Measurements from ENCODE around the gene WLS. TPM values are rescaled to one million over a fixed set of nuclear protein-coding genes. Genes with fewer than 3 reads are reported as not detected.

The WLS gene
- total RNA-seq, 1 experiment from 2014 or later, result 19.8 TPM

- Histone ChIP-seq H2AFZ (no peak overlapping the region), H3K4me3 (no peak overlapping the region), H3K9me3 (ENCODE audit: insufficient read depth, low read depth) (no peaks in the 10 kb centered on the region), H3K27ac (no peak overlapping the region), H4K20me1 (ENCODE audit: insufficient read depth) (no peaks in the 10 kb centered on the region), H3F3A (ENCODE audit: insufficient read depth, low read depth) (no peaks in the 10 kb centered on the region), H3K79me2 (ENCODE audit: low read depth) (no peaks in the 10 kb centered on the region), H3K4me2 (no peak overlapping the region), H3K4me1 (replicated peaks; ENCODE audit: insufficient read depth) (no peaks in the 10 kb centered on the region), H3K27me3 (ENCODE audit: insufficient read depth, low read depth) (no peaks in the 10 kb centered on the region), H3K9me2 (ENCODE audit: insufficient read depth) (no peaks in the 10 kb centered on the region), H3K36me3 (ENCODE audit: low read depth) (no peaks in the 10 kb centered on the region)
- ChIA-PET POLR2A (ENCODE audit: unreplicated experiment) (no interaction called here), CTCF (no interaction called here)
- no TSS peak for BruUV-seq (replicated peaks)
- TF ChIP-seq EZH2 (IDR thresholded peaks at IDR 0.05; ENCODE audit: low read depth) (no peak), CTCF (conservative IDR thresholded peaks at IDR 0.05) (no peak)
- intact Hi-C loops (cut with micrococcal nuclease; ENCODE audit: unreplicated experiment), result no loop called here
- DNase-seq, result no peak
These were observed 130.5 kb downstream of the WLS start for GRCh38 chr1:68101829-68102228.

- H3K36me3 ChIP-seq (ENCODE audit: low read depth), result no peaks in the 10 kb centered on the region
- H3F3A ChIP-seq (ENCODE audit: insufficient read depth, low read depth), result no peaks in the 10 kb centered on the region
- H2AFZ ChIP-seq, result no peak overlapping the region
- POLR2A ChIA-PET (ENCODE audit: unreplicated experiment), result no interaction called here
- H4K20me1 ChIP-seq (ENCODE audit: insufficient read depth), result no peaks in the 10 kb centered on the region
- TF ChIP-seq EZH2 (IDR thresholded peaks at IDR 0.05; ENCODE audit: low read depth), result no peak
- H3K9me2 ChIP-seq (ENCODE audit: insufficient read depth), result no peaks in the 10 kb centered on the region
- intact Hi-C loops (cut with micrococcal nuclease; ENCODE audit: unreplicated experiment), result no loop called here
- H3K79me2 ChIP-seq (ENCODE audit: low read depth), result no peaks in the 10 kb centered on the region
- no peak overlapping the region for H3K4me2 ChIP-seq
- CTCF ChIA-PET, result no interaction called here
- H3K9me3 ChIP-seq (ENCODE audit: insufficient read depth, low read depth), result no peaks in the 10 kb centered on the region
- H3K4me3 ChIP-seq, result no peak overlapping the region
- BruUV-seq (replicated peaks), result no TSS peak
- H3K27ac ChIP-seq, result no peak overlapping the region
- no peak for DNase-seq
- no peaks in the 10 kb centered on the region for H3K27me3 ChIP-seq (ENCODE audit: insufficient read depth, low read depth)
- H3K4me1 ChIP-seq (replicated peaks; ENCODE audit: insufficient read depth), result no peaks in the 10 kb centered on the region
These were observed 131.8 kb downstream of the WLS start for GRCh38 chr1:68100571-68100970.

- no peak for DNase-seq
- H3K4me2 ChIP-seq, result no peak overlapping the region
- H4K20me1 ChIP-seq (ENCODE audit: insufficient read depth), result no peaks in the 10 kb centered on the region
- no peak overlapping the region for H2AFZ ChIP-seq
- no peaks in the 10 kb centered on the region for H3K9me3 ChIP-seq (ENCODE audit: insufficient read depth, low read depth)
- H3K79me2 ChIP-seq (ENCODE audit: low read depth), result no peaks in the 10 kb centered on the region
- no peaks in the 10 kb centered on the region for H3K36me3 ChIP-seq (ENCODE audit: low read depth)
- no TSS peak for BruUV-seq (replicated peaks)
- no peak overlapping the region for H3K27ac ChIP-seq
- no peaks in the 10 kb centered on the region for H3K27me3 ChIP-seq (ENCODE audit: insufficient read depth, low read depth)
- no peaks in the 10 kb centered on the region for H3F3A ChIP-seq (ENCODE audit: insufficient read depth, low read depth)
- CTCF ChIA-PET, result no interaction called here
- no peak overlapping the region for H3K4me3 ChIP-seq
- POLR2A ChIA-PET (ENCODE audit: unreplicated experiment), result no interaction called here
- H3K9me2 ChIP-seq (ENCODE audit: insufficient read depth), result no peaks in the 10 kb centered on the region
- TF ChIP-seq EZH2 (IDR thresholded peaks at IDR 0.05; ENCODE audit: low read depth) (no peak), CTCF (conservative IDR thresholded peaks at IDR 0.05) (no peak)
- intact Hi-C loops (cut with micrococcal nuclease; ENCODE audit: unreplicated experiment), result no loop called here
- H3K4me1 ChIP-seq (replicated peaks; ENCODE audit: insufficient read depth), result no peaks in the 10 kb centered on the region
These were observed 138.6 kb downstream of the WLS start for GRCh38 chr1:68093737-68094136.

- POLR2A ChIA-PET (ENCODE audit: unreplicated experiment), result no interaction called here
These were observed 145.1 kb downstream of the WLS start for GRCh38 chr1:68087184-68087583.

More at GRCh38 chr1:68087184-68087583, 145.1 kb downstream of the WLS start:
- Histone ChIP-seq H3F3A (ENCODE audit: insufficient read depth, low read depth) (no peaks in the 10 kb centered on the region), H3K9me3 (ENCODE audit: insufficient read depth, low read depth) (0 out of 2 replicates have a peak, but pooled peaks cover 4% of the 10 kb centered on the region), H3K9me2 (ENCODE audit: insufficient read depth) (no peaks in the 10 kb centered on the region), H3K4me2 (no peak overlapping the region), H4K20me1 (ENCODE audit: insufficient read depth) (no peaks in the 10 kb centered on the region), H3K27ac (no peak overlapping the region), H3K27me3 (ENCODE audit: insufficient read depth, low read depth) (no peaks in the 10 kb centered on the region), H3K36me3 (ENCODE audit: low read depth) (no peaks in the 10 kb centered on the region), H3K4me3 (no peak overlapping the region), H3K79me2 (ENCODE audit: low read depth) (no peaks in the 10 kb centered on the region), H2AFZ (no peak overlapping the region), H3K4me1 (replicated peaks; ENCODE audit: insufficient read depth) (no peaks in the 10 kb centered on the region)
- CTCF ChIA-PET, result no interaction called here
- no peak for TF ChIP-seq EZH2 (IDR thresholded peaks at IDR 0.05; ENCODE audit: low read depth)
- no peak for TF ChIP-seq CTCF (conservative IDR thresholded peaks at IDR 0.05)
- BruUV-seq (replicated peaks), result no TSS peak
- intact Hi-C loops (cut with micrococcal nuclease; ENCODE audit: unreplicated experiment), result no loop called here
- no peak for DNase-seq
